ENCODE data around the gene ZBTB7A. TPM values are rescaled to one million over a fixed set of nuclear protein-coding genes. Genes with fewer than 3 reads are reported as not detected.

Gene ZBTB7A
- total and polyA plus RNA-seq, 10 of the 15 experiments (the other 5 are each of a cell fraction or from before 2014, with no cell fraction given) = 0.26 to 42.4 (median 4.5) TPM

- RAD21 ChIA-PET (ENCODE audit: unreplicated experiment) = no interaction called here
- H3K9me3 ChIP-seq (replicated peaks; ENCODE audit: control insufficient read depth, insufficient read depth, low read length) = no peaks in the 10 kb centered on the region
- H4K20me1 ChIP-seq (ENCODE audit: control insufficient read depth, insufficient read depth) = no peaks in the 10 kb centered on the region
- TF ChIP-seq CHD1 (IDR thresholded peaks at IDR 0.05; ENCODE audit: low read depth, low read length) = no peak
- no peaks in the 10 kb centered on the region for H3K4me1 ChIP-seq (ENCODE audit: control insufficient read depth, insufficient read depth, low read length)
- SMC1A ChIA-PET (ENCODE audit: uncharacterized antibody, unreplicated experiment) = no interaction called here
- 97% methylated on average over 26 of the region's 31 CpGs for WGBS (ENCODE audit: insufficient coverage, insufficient replicate concordance, low lambda C conversion rate, missing lambda C conversion rate)
- H3K9ac ChIP-seq (ENCODE audit: control insufficient read depth, insufficient read depth, low read length) = no peak overlapping the region
- H3K79me2 ChIP-seq (ENCODE audit: control insufficient read depth, insufficient read depth, low read length) = no peaks in the 10 kb centered on the region
- H3K4me3 ChIP-seq = no peak overlapping the region
- no peaks in the 10 kb centered on the region for H3K27me3 ChIP-seq (replicated peaks in 1 of 2; ENCODE audit: control insufficient read depth in 2 of 2, insufficient read depth in 2 of 2, low read length in 1 of 2)
- CTCF ChIA-PET = interaction anchor here (0.6 kb wide), 1 partner anchor 134 kb away, joined by 3 read pairs; no protein-coding TSS in a partner anchor
- POLR2A ChIA-PET = no interaction called here
- no peak for FAIRE-seq
- intact Hi-C loops (cut with micrococcal nuclease; ENCODE audit: unreplicated experiment) = no loop called here
- H2AFZ ChIP-seq (ENCODE audit: control insufficient read depth, low read depth, low read length) = no peak overlapping the region
- no TSS peak for BruUV-seq (replicated peaks)
- H3K36me3 ChIP-seq (ENCODE audit: control insufficient read depth in 2 of 2, insufficient read depth in 2 of 2, low read length in 1 of 2) = peaks cover 0 to 10% of the 10 kb centered on the region in 2 experiments; a peak in 3 of 4 replicates
- no peak for DNase-seq (ENCODE audit: low read depth, low spot score)
- H3K27ac ChIP-seq (ENCODE audit: control insufficient read depth, insufficient read depth) = no peak overlapping the region
- H3K4me2 ChIP-seq (ENCODE audit: control insufficient read depth, insufficient read depth) = no peak overlapping the region
- in situ Hi-C loops (cut with MboI) = no loop called here
- no peak for ATAC-seq
These were observed 29.6 kb upstream of the ZBTB7A start for GRCh38 chr19:4096049-4096892.

GRCh38 chr19:4095488-4095844 lies 28.8 kb upstream of the ZBTB7A start:
- in situ Hi-C loops (cut with MboI) = no loop called here
- ChIA-PET POLR2A (no interaction called here), SMC1A (ENCODE audit: uncharacterized antibody, unreplicated experiment) (no interaction called here), RAD21 (ENCODE audit: unreplicated experiment) (no interaction called here), CTCF (no interaction called here)
- FAIRE-seq (no peak), ATAC-seq (no peak), DNase-seq (ENCODE audit: low read depth, low spot score) (no peak)
- H3K9me3 ChIP-seq (replicated peaks; ENCODE audit: control insufficient read depth, insufficient read depth, low read length) = no peaks in the 10 kb centered on the region
- peaks cover 0 to 4% of the 10 kb centered on the region in 2 experiments; a peak in 3 of 4 replicates for H3K36me3 ChIP-seq (ENCODE audit: control insufficient read depth in 2 of 2, insufficient read depth in 2 of 2, low read length in 1 of 2)
- H3K4me2 ChIP-seq (ENCODE audit: control insufficient read depth, insufficient read depth) = no peak overlapping the region
- no peak overlapping the region for H3K9ac ChIP-seq (ENCODE audit: control insufficient read depth, insufficient read depth, low read length)
- H3K79me2 ChIP-seq (ENCODE audit: control insufficient read depth, insufficient read depth, low read length) = no peaks in the 10 kb centered on the region
- H3K27ac ChIP-seq (ENCODE audit: control insufficient read depth, insufficient read depth) = no peak overlapping the region
- no peaks in the 10 kb centered on the region for H3K27me3 ChIP-seq (replicated peaks in 1 of 2; ENCODE audit: control insufficient read depth in 2 of 2, insufficient read depth in 2 of 2, low read length in 1 of 2)
- intact Hi-C loops (cut with micrococcal nuclease; ENCODE audit: unreplicated experiment) = no loop called here
- BruUV-seq (replicated peaks) = no TSS peak
- no peak for TF ChIP-seq POLR2AphosphoS2 (IDR thresholded peaks at IDR 0.05; ENCODE audit: low read depth, low read length)
- H4K20me1 ChIP-seq (ENCODE audit: control insufficient read depth, insufficient read depth) = no peaks in the 10 kb centered on the region
- H2AFZ ChIP-seq (ENCODE audit: control insufficient read depth, low read depth, low read length) = no peak overlapping the region
- 98% methylated on average over 12 of the region's 12 CpGs for whole genome bisulfite sequencing (ENCODE audit: insufficient coverage, insufficient replicate concordance, low lambda C conversion rate, missing lambda C conversion rate)
- H3K4me1 ChIP-seq (ENCODE audit: control insufficient read depth, insufficient read depth, low read length) = no peaks in the 10 kb centered on the region
- no peak overlapping the region for H3K4me3 ChIP-seq

All from GM12878 (cell line).